ENCODE results near the gene RCAN2.
"Not testable (repeated sequence)": the region's sequence is repeated elsewhere in the genome, so short reads cannot be mapped to it uniquely, and the experiment has no call there.

The RCAN2 gene

GRCh38 chr6:46387728-46388127 lies 103.5 kb downstream of the RCAN2 start:
- DNase-seq (ENCODE audit: low read depth): not testable (repeated sequence)

GRCh38 chr6:46381579-46381978 lies 109.7 kb downstream of the RCAN2 start:
- no peak for DNase-seq (ENCODE audit: low read depth)

GRCh38 chr6:46381057-46381456 lies 110.2 kb downstream of the RCAN2 start:
- DNase-seq (ENCODE audit: low read depth): no peak

GRCh38 chr6:46380152-46380807 lies 111.0 kb downstream of the RCAN2 start:
- DNase-seq (ENCODE audit: low read depth): no peak

GRCh38 chr6:46378882-46379416 lies 112.3 kb downstream of the RCAN2 start:
- DNase-seq (ENCODE audit: low read depth): no peak

GRCh38 chr6:46378161-46378881 lies 112.9 kb downstream of the RCAN2 start:
- no peak for DNase-seq (ENCODE audit: low read depth)

- DNase-seq (ENCODE audit: low read depth): no peak
These were observed 114.0 kb downstream of the RCAN2 start for GRCh38 chr6:46377209-46377608.

- DNase-seq (ENCODE audit: low read depth): no peak
These were observed 114.6 kb downstream of the RCAN2 start for GRCh38 chr6:46376562-46377061.

- no peak for DNase-seq (ENCODE audit: low read depth)
These were observed 120.6 kb downstream of the RCAN2 start for GRCh38 chr6:46370622-46371021.

- no peak for DNase-seq (ENCODE audit: low read depth)
These were observed 123.1 kb downstream of the RCAN2 start for GRCh38 chr6:46368169-46368536.

- DNase-seq (ENCODE audit: low read depth): no peak
These were observed 123.7 kb downstream of the RCAN2 start for GRCh38 chr6:46367354-46368168.

GRCh38 chr6:46366190-46366900 lies 124.9 kb downstream of the RCAN2 start:
- no peak for DNase-seq (ENCODE audit: low read depth)

GRCh38 chr6:46357591-46357990 lies 133.7 kb downstream of the RCAN2 start:
- DNase-seq (ENCODE audit: low read depth): no peak

- no peak for DNase-seq (ENCODE audit: low read depth)
These were observed 134.7 kb downstream of the RCAN2 start for GRCh38 chr6:46356543-46356942.

GRCh38 chr6:46353528-46353927 lies 137.7 kb downstream of the RCAN2 start:
- no peak for DNase-seq (ENCODE audit: low read depth)

GRCh38 chr6:46352541-46353268 lies 138.5 kb downstream of the RCAN2 start:
- DNase-seq (ENCODE audit: low read depth): no peak

GRCh38 chr6:46350714-46351113 lies 140.5 kb downstream of the RCAN2 start:
- no peak for DNase-seq (ENCODE audit: low read depth)

- no peak for DNase-seq (ENCODE audit: low read depth)
These were observed 143.6 kb downstream of the RCAN2 start for GRCh38 chr6:46347669-46348068.

GRCh38 chr6:46340246-46340645 lies 151.0 kb downstream of the RCAN2 start:
- DNase-seq (ENCODE audit: low read depth): no peak

GRCh38 chr6:46338131-46338530 lies 153.1 kb downstream of the RCAN2 start:
- DNase-seq (ENCODE audit: low read depth): no peak

- DNase-seq (ENCODE audit: low read depth): no peak
These were observed 156.8 kb downstream of the RCAN2 start for GRCh38 chr6:46334442-46334841.
